GM18499 (cell line): Measurements from ENCODE around the gene CDX1.

Experiments
- ATAC-seq: cut with Tn5 transposase; IDR thresholded peaks from one replicate; pipeline ENCODE4 v1.9.1; 2021; ENCODE audit warnings: moderate number of reproducible peaks; ENCODE audit not compliant: insufficient read depth, unreplicated experiment

Gene CDX1

DNA sequence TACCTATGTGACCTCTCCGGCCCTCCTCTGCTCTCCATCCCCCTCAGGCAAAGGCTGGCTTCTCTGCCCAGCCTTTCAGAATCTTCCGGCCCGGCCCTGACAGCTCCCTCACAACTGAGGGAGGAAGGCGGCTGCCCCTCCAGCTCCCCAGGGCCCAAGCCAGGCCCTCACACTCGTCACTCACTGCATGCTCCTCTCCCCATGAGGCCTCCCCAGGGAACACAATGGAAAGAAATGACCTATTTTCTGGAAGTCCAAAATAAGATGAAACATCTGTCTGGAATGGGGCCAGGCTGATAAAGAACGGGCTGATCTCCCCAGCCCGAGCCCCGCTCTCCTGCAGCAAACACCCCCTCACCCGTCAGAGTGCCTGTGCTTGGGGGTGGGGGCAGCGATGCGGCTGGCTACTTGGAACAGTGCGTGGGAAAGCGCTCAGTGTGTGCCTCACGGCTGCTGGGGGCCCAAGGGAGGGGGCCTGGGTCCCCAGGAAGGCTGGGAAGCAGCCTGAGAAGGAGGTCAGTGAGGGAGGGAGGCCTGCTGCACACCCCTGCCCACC lies 22.3 kb upstream of the CDX1 start:
- ATAC-seq: no peak

DNA sequence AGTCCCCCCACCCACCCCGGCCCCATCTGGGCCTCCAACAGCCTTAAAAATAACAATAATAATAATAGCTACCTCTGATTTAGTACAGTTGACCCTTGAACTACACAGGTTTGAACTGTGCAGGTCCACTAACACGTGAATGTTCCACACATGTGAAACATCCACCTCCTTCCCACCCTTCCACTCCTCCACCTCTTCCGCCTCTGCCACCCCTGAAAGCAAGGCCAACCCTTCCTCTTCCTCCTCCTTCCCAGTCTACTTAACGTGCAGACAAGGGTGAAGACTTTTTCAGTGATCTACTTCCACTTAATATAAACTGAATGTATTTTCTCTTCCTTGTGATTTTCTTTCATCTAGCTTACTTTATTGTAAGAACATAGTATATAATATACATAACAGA lies 21.7 kb upstream of the CDX1 start:
- ATAC-seq: no peak

DNA sequence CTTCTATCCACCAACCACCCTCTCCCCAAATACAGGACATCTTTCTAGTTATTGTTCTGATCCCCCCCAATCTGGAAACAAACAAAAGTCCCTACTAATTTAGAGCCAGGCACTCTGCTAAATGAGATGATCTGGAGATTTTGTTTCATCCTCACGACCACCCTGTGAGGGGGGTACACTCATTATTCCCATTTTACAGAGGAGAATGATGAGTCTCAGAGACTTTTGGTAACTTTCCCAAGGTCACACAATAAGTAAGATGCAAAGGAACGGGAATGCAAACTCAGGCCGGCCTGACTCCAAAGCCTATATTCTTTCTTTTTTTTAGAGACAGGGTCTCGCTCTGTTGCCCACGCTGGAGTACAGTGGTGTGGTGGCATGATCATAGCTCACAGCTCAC lies 20.3 kb upstream of the CDX1 start:
- ATAC-seq: no peak

DNA sequence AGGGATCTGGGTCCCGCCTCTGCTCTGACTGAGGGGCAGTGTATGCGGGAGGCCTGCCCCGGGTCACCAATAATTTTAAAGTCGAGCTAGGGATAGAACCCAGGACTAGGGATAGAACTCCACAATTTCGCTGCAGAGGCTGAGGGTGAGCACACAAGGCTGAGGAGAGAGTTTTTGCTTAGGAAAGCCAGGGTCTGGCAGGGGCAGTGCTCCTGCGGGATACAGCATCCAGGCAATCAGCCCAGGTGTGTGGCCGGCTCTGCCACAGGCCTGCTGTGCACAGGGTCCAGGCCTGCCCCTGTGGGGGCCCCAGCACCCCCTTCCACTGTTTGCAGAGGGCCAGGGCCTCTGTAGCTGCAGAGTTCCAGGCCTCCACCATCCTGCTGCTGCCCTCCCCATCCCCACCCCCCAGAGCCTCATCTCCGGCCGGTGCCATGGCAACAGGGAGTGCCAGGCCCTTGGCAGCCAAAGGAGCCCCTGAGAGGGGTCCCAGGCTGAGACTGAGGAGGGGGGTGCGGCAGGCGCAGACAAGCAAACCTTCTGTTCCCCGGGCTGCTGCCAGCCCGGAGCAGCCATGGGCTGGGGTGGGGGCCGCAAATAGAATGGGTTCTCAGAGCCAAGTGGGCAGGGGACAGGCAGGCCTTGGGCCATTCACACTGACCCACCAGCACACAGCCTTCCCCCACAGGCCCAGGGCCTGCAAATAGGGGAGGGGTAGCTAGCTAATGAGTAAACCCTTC lies 19.5 kb upstream of the CDX1 start:
- ATAC-seq: no peak

DNA sequence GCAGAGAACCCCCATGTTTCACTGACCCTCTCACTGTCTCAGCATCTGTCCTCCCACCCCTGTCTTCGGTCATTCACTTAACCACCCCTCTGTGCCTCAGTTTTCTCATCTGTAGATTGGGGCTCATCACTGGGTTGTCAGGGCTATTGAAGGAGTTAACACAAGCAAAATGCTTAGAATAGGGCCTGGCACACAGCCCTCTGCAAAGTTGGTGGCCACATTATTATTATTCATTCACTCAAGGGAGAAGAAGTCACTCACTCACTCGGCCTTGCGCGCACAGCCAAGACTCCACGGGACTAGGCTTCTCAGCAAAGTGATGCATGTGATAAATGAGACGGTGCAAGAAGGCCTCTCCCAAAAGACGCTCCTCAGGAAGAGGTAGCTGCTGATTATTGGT lies 18.9 kb upstream of the CDX1 start:
- no peak for ATAC-seq

DNA sequence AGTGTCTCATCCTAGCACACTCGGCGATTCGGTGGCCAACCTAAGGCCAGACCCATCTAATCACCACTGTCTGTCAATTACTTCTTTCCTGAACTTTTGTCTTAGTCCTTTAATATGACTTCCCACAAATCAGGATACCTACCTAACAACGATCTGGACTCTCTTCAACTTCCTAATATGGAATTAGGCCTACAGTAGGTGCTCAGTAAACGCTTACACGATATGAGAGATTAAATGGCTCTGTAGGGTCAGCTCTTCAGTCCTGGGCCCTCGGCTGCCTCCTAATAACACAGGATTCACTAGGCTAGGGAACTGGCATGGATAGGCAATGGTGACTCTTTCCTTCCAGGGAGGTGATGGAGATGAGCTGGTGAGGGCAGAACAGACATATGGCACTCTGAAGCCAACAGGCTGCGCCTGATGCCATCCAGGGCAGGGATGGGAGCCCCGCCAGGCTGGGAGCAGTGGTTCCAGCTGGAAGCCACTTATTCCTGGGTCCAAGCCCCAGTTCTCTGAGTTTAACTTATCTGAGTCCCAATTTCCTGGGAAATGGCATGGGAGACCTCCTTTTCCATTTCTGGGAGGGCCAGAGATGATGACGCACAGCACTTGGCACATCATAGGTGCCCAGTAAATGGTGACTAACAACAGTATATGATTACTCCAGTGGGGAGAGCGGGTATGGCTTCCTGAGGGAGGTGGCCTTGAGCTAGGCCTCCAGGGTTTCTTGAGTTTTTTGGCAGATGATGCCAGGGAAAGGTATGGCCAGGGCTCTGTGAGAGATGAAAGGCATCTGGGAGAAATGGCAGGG lies 18.3 kb upstream of the CDX1 start:
- ATAC-seq: no peak

DNA sequence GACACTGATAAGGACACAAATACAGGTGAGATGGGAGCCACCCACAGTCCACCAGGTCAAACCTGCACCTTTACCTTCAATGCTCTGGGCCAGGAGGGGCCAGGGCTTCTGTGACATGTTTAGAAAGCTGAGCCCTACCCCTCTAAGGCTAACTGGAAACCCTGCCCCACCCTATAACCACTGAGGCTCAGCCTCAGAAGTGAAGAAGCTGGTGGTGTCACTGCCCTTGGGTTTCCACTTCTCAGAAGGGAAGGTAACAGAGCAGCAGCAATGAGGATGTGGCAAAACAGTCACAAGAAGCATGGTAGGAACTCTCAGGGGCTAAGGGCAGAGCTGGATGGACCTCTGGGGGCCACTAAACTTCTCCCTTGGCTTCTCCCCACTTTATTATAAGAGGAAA lies 17.0 kb upstream of the CDX1 start:
- no peak for ATAC-seq

DNA sequence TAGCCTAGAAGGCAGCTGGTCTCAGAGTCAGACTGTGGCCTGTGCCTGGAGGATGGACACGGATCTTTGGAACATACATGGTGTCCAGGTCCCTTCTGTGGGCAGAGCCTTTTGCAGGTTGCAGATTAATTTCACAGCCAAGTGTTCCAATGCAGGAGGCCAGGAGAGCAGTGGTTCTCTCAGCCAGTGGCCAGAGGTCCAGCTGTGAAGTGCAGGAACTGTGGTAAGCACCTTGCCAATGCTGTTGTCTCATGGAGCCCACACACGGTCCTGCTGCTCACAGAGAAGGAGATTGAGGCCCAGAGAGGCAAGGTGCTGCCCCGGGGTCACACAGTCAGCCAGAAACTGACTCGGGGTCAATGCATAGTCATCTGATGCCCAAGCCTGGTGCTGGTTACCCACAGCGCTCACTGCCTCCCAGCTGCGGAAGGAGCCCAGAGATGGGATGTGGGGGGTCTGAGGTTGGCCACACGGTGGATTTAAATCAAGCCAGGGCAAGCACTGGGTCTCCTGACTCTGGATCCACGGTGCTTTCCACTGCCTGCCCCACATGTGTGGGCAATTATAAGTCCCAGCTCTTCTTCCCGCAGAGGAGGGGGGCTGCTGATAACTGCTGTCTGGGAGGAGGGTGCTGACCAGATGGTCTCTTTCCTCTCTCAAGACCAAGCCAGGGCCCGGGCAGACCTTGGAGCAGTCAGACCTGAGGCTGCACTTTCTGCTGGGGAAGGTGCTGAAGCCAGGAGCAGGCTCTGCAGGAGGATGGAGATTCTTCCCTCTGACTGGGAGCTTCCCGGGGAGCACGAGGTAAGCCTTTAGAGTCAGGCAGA lies 13.7 kb upstream of the CDX1 start:
- ATAC-seq: no peak

DNA sequence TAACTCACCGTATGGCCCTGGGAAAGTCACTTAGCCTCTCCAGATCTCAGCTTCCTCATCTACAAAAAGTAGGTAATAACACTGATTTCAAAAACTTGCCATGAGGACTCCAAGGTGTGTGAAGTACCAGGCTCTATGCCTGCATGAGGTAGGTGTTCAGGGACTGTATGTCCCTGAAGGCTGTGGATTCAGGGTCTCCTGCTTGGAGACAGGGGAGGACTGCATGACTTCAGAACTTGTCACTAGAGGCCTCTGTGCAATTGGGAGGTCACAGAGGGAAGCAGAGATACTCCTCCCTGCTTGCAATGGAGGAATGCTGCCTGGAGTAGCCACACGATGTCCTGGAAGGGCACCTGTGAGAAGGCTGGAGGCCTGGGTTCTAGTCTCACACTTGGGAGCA lies 13.1 kb upstream of the CDX1 start:
- no peak for ATAC-seq

DNA sequence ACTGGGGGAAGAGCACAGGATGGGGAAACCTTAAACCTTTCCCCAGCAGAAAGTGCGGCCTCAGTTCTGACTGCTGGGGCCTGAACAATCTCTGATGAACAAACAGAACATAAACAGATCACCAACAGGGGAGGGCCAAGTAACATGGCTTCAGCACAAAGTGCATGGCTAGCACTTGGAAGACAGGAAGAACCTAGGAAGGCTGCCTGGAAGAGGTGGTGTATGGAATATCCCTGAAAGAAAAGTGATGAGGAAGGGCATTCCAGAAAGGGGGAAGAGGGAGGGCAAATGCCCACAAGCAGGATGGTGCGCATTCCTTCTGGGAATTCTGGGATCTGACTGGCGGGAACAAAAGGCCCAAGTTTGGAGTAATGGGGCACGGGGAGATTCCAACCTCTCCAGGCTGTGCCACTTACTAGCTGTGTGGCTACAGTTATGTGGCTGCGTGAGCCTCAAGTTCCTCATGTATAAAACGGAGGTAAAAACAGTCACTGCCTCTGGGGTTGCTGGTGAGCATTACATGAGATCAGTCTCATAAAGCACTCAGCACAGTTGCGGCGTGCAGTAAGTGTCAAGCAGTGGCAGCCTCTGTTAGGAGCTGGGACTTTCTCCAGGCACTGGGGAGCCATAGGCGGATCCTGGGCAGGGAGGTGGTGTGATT lies 12.5 kb upstream of the CDX1 start:
- ATAC-seq: no peak

DNA sequence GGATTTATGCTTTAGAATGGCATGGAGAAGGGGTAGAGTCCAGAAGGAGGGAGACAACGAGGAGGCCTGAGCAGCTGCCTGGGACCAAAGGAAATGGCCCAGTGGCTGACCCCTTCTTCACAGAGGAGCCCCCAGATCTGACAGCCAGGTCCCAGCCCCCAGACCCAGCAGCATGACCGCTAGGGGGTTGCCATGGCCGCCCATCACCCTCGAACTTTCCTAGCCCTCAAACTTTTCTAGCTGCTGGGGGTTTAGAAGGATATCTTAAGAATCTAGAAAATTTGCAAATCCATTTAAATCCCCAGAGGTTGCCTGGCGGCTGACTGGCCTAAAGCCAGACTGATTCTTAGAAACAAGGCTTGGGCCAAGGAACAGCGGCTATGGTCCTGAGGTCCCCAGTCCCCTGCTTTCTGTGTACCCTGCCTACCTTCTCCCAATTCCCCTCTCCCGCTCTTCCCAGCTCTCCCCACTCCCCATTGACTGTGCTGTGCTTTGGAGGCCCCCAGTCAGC lies 11.9 kb upstream of the CDX1 start:
- ATAC-seq: no peak

DNA sequence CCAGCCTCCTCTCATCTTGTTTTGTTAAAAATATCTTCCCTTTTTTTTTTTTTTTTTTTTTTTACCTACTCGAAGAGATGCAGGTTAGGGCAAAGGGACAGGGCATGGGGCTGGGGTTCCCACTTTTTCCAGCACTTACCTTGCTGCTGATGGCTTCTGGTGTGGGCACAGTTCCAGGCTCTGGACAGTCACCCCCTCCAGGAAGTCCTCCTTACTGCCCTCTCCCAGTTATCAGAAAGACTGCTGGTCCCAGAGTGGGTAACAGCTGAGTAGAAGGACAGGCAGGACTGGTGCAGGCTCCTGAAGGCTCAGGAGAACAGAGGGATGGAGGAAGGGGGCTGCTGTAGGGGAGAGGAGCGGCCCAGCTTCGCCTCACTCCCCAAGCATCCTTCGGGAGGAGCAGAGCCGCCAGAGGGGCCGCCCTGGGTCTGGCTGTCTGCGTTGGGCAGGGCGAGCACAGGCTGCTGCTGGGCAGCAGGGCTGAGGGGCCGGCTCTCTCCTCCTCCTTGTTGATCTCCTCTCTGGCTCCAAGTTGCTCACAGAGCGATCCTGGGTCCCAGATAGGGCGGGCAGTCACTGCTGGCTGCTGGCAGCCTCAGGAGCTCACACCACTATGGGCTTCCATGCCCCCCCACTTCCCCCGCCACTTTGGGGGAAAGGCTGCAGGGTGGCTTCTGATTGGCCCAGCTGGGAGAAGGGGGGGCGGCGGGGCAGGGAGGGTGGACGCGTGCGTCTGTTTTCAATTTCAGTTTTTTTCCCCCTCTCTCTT lies 11.1 kb upstream of the CDX1 start, which contains the start of gene PDGFRB:
TSS of gene PDGFRB (minus strand) at position 588 of the 769 bp plus-strand sequence. CDS start 18,798 bp downstream, outside the sequence.
- ATAC-seq: no peak

DNA sequence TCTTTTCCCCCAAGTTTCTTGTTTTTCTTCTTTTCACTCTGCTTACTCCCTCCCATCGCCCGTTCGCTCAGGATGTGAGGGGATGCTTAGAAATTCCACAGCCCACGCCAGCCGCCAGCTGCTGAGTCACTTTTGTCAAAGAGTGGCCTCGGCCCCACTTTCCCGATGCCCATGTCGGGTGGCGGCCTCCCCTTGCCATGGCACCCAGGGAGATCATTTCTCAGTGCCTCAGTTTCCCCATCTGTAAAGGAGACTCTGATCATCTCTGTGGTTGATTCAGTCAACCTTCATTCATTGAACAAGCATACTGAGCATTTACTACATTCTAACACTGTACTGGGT lies 10.6 kb upstream of the CDX1 start:
- ATAC-seq: no peak

DNA sequence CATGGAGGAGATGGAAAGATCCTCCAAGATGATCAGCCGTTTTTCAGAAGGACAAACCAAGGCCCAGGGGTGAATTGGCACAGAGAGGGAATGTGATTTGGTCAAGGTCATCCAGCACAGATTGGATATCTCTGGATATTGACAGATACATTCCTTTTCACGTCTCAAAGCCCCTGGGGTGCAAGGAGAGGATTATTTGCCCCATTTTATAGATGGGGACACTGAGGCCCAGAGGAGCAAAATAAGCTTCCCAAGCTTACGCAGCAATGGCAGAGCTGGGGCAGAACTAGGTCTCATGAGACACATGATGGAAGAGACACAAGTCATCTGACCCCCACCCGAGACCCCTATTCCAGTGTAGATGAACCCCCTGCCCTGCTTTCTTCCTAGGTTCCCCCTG lies 10.0 kb upstream of the CDX1 start:
- ATAC-seq: no peak

DNA sequence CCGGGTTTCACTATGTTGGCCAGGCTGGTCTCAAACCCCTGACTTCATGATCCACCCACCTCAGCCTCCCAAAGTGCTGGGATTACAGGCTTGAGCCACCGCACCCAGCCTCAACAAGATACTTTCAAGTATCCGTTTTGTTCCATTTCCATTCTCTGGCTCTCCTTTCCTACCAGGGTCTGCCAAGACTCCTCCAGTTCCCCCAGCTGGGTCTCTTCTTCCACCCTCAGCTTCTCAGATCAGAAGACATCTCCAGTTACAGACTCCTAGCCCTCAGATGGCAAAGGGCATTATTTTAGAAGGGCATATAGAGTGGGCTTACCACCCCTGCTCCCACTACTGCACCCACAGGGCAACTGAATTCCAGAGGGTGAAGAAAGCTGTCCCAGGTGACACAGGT lies 9.4 kb upstream of the CDX1 start:
- no peak for ATAC-seq

DNA sequence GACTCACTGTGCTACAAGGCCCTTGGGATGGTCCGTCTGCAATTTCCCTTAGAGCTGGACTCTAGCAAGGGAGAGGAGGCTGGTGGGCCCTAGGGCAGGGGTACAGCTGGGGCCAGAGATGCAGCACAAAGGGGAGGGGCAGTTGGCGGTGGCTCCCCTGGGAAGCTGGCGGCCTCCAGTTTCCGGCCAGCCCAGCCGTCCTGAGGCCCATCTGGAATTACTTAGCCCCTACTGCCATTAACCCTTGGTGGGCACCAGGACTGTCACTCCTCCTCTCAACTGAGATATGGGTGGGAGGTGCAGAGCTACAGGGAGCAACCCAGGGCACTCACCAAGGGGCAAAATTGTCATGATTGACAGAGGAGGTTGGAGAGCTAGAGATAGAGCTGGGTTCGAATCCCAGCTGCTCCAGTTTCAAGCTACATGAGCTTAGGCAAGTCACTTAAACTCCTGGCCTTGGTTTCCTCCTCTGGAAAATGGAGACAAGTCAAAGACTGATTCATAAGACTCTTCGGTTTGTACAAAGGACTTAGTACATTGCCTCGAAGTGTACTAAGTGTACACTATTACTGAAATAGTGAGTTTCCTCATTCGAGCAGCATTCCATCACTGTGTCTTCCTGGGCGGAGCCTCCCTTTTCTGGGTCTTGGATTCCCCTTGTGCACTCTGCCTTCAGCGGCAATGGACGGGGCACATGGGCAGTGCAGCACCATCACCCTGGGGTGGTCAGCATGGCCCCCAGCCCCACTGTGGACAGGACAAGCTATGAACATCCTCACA lies 8.2 kb upstream of the CDX1 start:
- no peak for ATAC-seq

DNA sequence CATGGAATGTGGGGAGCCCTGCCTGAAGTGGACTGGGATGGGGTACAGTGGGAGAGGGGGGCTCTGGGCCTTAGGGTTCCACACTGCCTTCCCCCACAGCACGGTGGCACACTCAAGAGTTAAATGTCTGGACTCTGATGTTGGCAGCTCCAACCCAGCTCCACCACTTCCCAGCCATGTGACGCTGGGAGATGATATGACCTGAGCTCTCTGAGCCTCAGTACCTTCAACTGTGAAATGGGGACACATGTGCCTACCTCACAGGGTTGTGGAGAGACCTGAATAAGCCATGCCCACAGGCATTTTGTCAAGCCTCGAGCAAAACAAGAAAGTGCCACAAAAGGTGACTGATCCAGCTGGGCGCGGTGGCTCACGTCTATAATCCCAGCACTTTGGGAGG lies 7.5 kb upstream of the CDX1 start:
- ATAC-seq: no peak

DNA sequence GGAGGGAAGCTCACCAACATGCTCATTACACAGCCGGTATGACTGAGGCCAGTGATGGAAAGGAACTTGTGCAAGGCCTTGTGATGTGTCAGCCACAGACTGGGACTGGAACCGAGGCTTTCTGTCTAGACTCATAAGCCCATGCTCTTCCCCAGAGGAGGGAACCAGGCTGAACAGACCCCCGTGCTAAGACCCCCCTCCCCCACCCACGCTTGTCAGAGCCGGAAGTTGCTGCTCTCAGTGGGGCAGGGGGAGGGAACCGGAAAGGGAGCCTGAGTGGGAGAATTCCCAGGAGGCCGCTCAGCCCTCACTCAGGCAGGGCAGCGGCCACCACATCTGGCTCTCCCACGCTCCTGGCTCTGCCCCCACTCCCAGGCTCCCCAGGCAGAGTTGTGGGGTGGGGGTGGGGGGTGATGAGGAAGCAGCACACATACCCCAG lies 6.8 kb upstream of the CDX1 start:
- ATAC-seq: no peak
